Esophagus mucosa (tissue), 1 donor: ENCODE data around the gene CACNB2. TPM values are rescaled to one million over a fixed set of nuclear protein-coding genes. Genes with fewer than 3 reads are reported as not detected.

ENCODE experiments used
- ATAC-seq: fragments of 200-7000 bp; cut with Tn5 transposase; one replicate; pipeline ENCODE4 v1.9.1; 2020
- total RNA-seq: library from RNA; stranded (reverse); gene quantifications from one replicate; pipeline ENCODE4 v1.2.4, GENCODE V29; 2023
- donor health status: DM: yes; HTN: yes; CAD: no.

Gene CACNB2
- total RNA-seq, 1 donor from 2014 or later: 0.40 TPM

- ATAC-seq: no peak
These were observed 203.3 kb downstream of the CACNB2 start for GRCh38 chr10:18343573-18343972.

GRCh38 chr10:18345308-18345707 is 205.1 kb downstream of the CACNB2 start:
- no peak for ATAC-seq

GRCh38 chr10:18350340-18350739 is 210.1 kb downstream of the CACNB2 start:
- no peak for ATAC-seq

- ATAC-seq: no peak
These were observed 211.2 kb downstream of the CACNB2 start for GRCh38 chr10:18351421-18351820.

DNA sequence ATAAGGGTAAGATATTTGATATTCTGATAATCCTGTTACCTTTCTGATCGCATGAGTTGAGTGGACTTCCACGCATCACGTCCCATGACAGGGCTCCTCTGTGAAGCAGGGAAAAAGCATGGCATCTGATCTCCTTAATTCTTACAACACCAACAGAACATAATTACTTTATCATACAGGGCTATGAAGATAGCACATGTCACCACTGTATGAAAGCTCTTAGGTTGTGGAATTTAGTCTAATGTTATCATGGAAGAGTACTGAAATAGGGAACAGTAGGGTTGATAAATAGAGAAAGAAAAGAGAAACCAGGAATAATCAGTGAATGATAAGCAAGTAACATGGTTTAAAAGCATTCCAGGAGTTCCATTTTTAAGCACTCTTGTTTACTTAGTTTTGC is 212.0 kb downstream of the CACNB2 start:
- ATAC-seq: no peak

DNA sequence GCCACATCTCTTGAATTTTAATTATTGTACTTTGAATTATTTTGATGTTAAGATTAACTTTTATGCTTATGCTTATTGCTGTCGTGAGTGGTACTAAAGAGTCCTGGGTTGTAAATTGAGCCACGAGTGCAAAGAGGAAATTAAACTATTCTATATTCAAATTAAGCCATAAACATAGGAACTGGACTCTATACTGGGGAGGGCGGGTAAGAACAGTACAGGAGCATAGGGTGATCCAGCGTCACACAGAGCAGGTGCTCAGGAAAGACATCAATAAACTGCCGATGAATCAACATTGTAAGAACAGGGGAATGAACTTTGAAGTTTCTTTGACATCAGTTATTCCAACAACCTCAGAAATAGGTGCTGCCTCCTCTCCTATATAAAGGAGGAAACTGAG is 219.6 kb downstream of the CACNB2 start:
- ATAC-seq: no peak

DNA sequence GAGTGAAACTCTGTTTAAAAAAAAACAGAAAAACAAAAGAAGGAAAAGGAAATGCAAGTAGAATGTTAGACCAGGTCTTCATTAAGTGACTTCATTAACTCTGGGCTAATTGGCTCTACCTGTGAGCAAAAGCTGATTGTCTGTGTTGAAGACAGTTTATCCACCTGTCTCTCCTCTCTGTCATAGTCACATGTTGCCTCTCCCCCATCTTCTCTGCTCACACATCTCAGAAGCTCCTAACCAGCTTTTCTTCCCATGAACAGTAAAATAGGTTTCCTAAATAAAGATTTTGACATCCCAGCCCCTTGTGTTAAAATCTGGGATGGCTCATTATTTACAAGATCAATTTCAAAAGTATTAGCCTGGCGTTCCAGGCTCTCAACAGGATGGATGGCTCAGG is 222.7 kb downstream of the CACNB2 start:
- no peak for ATAC-seq

GRCh38 chr10:18364987-18365775 is 225.0 kb downstream of the CACNB2 start:
- ATAC-seq: no peak

DNA sequence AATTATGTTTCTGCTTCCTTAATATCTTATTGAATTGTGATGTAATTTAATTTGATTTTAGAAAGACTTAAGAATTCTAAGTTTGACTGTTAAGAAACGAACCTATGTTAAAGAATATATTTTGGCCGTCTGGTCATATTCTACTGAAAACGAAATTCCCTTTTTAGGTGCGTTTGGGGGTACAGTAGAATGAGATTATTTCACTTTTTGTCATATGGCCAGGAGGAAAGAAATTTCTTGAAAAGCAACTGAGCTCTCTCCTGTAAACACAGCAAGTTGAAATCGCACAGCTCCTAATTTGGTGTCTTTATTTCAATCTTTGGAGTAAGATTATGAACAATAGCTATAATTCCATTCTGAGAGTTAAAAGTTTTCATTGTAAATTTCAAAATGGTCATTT is 227.6 kb downstream of the CACNB2 start:
- ATAC-seq: no peak

DNA sequence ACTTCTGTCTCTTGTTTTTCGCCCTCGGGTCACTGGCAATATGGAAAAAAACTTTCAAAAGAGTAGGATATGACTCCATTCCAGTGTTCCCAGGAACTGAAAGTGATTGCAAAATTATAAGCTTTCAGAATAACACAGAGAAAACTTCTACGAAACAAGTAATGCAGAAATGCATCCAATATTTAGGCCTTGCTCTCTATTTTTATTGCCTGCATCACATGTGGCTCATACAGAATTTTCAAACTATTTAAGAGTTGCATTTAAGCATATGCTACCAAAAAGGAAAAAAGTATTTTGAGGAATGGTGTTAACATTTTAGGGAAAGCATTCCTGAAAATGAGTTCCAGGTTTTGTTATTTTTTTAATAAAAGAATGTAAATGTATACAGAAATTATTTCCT is 228.0 kb downstream of the CACNB2 start:
- ATAC-seq: no peak

DNA sequence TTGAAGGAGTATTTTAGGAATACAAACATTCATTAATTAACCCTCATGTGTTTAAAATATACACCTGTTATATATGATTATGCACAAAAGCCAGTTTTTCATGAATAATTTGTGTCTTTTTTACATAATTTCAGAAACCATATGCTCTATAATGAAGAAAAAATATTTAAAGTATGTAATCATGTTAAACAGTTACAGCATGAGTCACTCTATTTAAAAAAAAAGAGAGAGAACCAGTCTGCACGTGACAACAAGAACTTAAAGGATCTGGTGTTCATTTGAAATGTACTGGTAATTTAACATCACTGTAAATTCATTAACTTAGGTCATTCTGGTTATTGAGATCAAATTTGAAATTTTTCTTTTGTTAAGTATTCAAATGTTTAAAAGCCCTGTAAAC is 228.5 kb downstream of the CACNB2 start:
- ATAC-seq: no peak

DNA sequence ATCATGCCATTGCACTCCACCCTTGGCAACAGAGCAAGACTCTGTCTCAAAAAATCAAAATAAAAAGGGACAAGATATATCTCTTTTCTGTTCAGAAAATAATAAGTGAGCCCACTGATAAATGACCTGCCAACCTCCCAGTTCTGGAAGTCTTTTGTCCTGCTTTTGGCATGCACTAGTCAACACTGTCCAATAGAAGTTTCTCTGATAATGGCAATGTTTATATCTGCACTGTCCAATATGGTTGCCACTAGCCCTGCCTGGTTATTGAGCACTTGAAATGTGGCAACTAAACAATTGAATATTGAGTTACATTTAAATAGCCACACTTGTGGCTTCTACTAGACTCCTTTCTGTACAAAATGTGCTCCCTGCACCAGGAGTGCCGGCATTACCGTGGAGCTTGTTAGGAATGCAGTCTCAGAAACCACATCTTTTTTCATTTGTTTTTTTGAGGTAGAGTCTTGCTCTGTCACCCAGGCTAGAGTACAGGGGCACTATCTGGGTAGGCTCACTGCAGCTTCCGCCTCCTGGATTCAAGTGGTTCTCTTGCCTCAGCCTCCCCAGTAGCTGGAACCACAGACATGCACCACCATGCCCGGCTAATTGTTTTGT is 229.7 kb downstream of the CACNB2 start:
- no peak for ATAC-seq

DNA sequence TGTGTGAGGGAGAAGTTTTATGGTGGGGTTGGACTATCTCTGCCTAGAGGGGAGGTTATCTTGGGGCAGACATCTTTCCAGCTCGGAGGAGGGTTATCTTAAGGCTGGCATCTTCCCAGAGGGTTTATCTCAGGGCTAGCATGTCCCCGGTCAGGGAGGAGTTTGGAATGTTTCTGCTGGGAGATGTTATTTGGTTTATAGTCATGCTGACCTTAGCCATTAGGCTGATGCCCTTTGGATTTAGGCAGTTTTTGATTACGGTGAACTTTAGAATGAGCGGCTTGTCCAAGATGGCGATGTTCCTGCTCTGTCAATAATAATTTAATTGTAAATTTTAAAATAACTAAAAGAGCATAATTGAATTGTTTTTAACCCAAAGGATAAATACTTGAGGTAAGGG is 236.4 kb downstream of the CACNB2 start:
- no peak for ATAC-seq

DNA sequence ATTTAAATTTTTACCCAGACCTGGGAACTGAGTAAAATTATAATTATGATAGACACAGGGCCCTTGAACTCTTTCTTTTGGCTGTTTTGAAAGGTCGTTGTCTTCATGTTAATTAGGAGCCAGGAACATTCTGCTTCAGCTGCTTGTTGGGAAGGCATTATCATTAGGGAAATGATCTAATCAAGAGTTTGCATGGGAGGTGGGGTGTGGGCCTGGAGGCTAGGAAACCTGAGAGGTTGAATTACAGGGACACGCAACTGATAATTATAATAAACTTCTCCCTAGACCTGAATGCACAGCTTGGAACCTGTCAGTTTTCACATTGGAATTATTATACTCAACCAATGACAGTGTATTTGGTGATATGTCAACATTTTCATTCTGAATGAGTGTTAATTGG is 237.7 kb downstream of the CACNB2 start:
- no peak for ATAC-seq

DNA sequence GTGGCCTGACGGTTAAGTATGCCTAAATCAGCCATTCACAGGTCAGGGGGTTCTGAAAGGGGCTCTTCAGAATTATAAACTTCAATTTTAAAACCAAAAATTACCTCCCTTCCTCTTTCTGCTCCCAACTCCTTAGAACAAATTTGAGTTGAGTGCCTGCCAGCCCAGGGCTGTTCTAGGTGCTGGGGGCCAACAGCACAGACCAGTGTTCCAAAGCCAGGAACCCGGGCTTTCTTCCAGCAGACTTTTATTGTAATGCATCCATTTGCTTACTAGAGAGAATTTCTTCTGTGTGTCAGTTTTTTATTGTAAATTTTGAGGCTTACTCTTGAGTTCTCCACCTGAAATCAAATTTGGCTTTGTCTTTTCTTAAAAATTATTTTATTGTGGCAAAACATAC is 238.5 kb downstream of the CACNB2 start:
- ATAC-seq: no peak

DNA sequence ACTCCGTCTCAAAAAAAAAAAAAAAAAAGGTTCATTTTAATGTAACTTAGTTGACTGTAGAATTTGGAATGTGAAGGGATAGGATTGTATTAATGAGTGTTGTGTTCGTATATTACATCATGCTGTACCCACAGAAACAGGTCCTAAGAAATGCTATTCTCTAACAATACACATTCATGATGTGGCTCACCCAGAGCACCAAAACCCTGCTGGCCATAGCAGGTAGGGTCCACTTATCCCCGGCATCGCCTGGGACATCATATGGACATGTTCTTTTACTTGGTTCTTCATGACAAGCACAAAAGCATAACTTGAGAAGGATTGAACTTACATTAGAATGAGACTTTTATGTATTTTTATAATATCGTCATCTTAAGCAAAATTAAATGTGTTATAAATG is 241.5 kb downstream of the CACNB2 start:
- no peak for ATAC-seq

GRCh38 chr10:18397906-18398305 is 257.7 kb downstream of the CACNB2 start:
- ATAC-seq: no peak

DNA sequence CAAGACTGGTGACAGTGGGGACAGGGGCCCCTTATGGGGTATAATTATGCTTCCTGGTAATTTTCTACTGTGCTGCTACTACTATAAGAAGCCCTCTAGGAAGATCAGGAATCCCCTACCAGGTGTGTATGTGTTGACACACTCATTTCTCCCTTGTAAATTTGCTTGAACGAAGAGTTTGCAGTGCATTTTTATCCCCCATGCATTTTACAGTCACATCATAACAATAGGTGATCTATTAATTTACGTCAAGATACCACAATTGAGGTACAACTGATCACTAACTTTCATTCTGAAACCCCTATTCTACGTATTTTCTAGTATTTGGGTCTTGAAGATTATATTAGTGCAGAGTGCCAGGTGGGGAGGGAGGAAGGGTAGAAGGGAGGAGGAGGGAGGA is 258.9 kb downstream of the CACNB2 start:
- ATAC-seq: no peak

- ATAC-seq: no peak
These were observed 260.1 kb downstream of the CACNB2 start for GRCh38 chr10:18400201-18400905.

- no peak for ATAC-seq
These were observed 260.7 kb downstream of the CACNB2 start for GRCh38 chr10:18400906-18401245.

DNA sequence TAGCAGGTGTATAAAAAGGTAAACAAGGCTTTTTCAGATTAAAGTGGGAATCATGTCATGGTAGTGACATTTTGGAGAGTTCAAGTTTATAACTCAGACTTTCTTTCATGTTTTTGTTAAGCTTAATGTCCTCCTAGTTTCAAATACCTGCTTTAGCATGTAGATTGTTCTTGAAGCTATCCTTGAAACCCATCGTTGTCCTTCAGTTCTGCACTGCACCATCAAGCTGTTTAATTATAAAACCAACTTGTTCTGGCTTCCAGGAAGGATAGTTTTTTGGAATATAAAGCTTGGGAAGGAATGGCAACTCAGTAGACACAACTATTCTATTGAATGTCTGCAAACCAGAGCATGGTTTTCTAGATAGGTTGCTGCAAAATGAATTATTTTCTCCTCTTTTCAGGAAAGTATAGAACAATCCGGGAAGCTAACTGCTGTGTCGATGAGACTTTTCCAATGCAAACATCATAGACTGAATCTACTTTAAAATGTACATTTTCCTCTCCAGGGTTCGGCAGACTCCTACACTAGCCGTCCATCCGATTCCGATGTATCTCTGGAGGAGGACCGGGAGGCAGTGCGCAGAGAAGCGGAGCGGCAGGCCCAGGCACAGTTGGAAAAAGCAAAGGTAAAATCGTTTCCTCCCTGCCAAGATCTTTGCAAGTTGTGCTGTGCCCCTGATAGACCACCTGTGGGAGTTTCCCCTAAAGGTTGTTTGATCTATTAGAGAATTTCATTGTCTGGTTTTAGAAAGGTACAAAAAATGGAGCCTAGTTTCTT is 261.4 kb downstream of the CACNB2 start:
- ATAC-seq: no peak

DNA sequence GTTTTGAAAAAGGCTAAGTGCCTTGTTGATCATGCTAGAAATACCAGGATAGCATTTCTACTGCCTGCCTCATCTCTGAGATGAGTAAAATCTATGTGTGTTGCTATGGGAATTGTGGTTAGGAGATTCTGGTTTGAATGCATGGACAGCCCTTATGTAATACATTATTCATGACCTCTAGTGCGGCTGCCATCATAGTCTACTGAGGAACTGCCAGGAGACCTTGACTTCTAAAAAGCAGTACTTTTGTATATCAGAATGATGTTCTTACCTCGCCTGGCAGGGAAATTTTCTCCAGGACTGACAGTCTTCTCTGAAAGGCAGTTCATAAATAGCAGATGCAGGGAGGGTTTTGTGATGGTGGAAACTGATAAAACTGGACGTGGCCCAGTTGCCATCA is 262.6 kb downstream of the CACNB2 start:
- ATAC-seq: no peak

- no peak for ATAC-seq
These were observed 264.3 kb downstream of the CACNB2 start for GRCh38 chr10:18404530-18404929.
